H1 (cell line): ENCODE results near the gene ABCB11. TPM values are rescaled to one million over a fixed set of nuclear protein-coding genes. Genes with fewer than 3 reads are reported as not detected.

ENCODE experiments used
- BCL11A ChIP-seq, 2 experiments: IDR thresholded peaks; one replicate each; pipeline ENCODE4 v1.6.1; 2011; ENCODE audit warnings: low read depth in 2 of 2, low read length in 2 of 2, mild to moderate bottlenecking in 2 of 2
- EP300 ChIP-seq, 2 experiments: IDR thresholded peaks; 1 replicate in 1 of 2; 2 replicates in 1 of 2; pipeline ENCODE4 v1.6.1; 2011 to 2012; ENCODE audit warnings: low read depth in 2 of 2, low read length in 2 of 2, mild to moderate bottlenecking in 2 of 2, borderline replicate concordance in 1 of 2, inconsistent platforms in 1 of 2, moderate library complexity in 1 of 2
- KDM4A ChIP-seq: IDR thresholded peaks from one replicate; pipeline ENCODE4 v1.7.1; 2012; ENCODE audit warnings: low read depth, mild to moderate bottlenecking, moderate library complexity, low read length, inconsistent platforms; ENCODE audit not compliant: severe bottlenecking
- MAFK ChIP-seq: IDR thresholded peaks from 2 replicates; pipeline ENCODE4 v1.6.1; 2012; ENCODE audit warnings: low read depth, mild to moderate bottlenecking, improper control_type of control experiment, low read length
- RNF2 ChIP-seq: fragments of 200-900, 300-1000 bp; sonication (generic); IDR thresholded peaks from 2 replicates; pipeline ENCODE4 v1.7.1; 2016; ENCODE audit warnings: borderline replicate concordance, low read depth, mild to moderate bottlenecking, antibody characterized with exemption, low read length; ENCODE audit not compliant: poor library complexity, severe bottlenecking; ENCODE audit errors: missing control alignments
- polyA plus RNA-seq, 7 experiments: library from polyadenylated mRNA; depleted of rRNA in 3 of 7; stranded (reverse) in 5 of 7; unstranded in 2 of 7; fragments of >200 nt in 5 of 7; fragments of 200-250 nt in 2 of 7; gene quantifications; 1 replicate in 5 of 7; 2 replicates in 1 of 7; 4 replicates in 1 of 7; pipeline versions ENCODE4 v1.2.1 to v1.2.3, GENCODE V29; 2011 to 2013; ENCODE audit warnings: missing spikeins in 2 of 7, mixed read lengths in 2 of 7
- total RNA-seq: library from RNA; stranded (reverse); fragmentation: NEBNext Ultra II Directional; extraction: Animal tissue kit (Norgen Biotek cat#: 25700); gene quantifications from 2 replicates; pipeline ENCODE4 v1.2.1, GENCODE V29; 2021
- TF ChIP-seq, protein P1 (sequence below): fragments of 300-600 bp; sonication (generic); IDR thresholded peaks from 2 replicates; pipeline ENCODE4 v1.7.1; 2012; ENCODE audit warnings: low read length, moderate library complexity, mild to moderate bottlenecking, inconsistent platforms; ENCODE audit not compliant: insufficient replicate concordance

ABCB11 gene
- total and polyA plus RNA-seq, 2 of the 8 experiments (the other 6 are each of a cell fraction or from before 2014, with no cell fraction given): not detected

DNA sequence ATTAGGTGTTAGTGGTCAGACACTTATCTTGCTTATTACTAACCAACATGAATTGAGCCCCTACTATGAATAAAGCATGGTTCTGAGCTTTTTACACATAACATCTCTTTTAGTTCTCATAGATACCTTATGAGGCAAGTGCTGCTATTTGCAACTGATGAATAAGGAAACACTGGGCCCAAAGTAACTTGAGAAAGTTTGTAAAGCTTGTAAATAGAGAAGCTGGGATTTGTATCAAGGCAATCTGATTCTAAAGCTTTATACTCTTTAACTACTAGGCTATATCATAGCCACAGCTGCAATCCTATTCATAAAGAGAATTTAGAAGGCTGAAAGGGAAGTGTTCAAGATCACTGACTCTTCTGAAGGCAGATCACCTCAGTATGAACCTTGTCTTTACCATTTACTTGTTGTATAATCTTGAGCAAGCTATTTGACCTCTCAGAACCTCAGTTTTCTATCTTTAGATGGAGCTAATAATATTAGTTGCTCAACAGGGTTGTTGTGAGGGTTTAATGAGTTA, 60.4 kb downstream of the ABCB11 start (continued):
- TF ChIP-seq, protein P1, sequence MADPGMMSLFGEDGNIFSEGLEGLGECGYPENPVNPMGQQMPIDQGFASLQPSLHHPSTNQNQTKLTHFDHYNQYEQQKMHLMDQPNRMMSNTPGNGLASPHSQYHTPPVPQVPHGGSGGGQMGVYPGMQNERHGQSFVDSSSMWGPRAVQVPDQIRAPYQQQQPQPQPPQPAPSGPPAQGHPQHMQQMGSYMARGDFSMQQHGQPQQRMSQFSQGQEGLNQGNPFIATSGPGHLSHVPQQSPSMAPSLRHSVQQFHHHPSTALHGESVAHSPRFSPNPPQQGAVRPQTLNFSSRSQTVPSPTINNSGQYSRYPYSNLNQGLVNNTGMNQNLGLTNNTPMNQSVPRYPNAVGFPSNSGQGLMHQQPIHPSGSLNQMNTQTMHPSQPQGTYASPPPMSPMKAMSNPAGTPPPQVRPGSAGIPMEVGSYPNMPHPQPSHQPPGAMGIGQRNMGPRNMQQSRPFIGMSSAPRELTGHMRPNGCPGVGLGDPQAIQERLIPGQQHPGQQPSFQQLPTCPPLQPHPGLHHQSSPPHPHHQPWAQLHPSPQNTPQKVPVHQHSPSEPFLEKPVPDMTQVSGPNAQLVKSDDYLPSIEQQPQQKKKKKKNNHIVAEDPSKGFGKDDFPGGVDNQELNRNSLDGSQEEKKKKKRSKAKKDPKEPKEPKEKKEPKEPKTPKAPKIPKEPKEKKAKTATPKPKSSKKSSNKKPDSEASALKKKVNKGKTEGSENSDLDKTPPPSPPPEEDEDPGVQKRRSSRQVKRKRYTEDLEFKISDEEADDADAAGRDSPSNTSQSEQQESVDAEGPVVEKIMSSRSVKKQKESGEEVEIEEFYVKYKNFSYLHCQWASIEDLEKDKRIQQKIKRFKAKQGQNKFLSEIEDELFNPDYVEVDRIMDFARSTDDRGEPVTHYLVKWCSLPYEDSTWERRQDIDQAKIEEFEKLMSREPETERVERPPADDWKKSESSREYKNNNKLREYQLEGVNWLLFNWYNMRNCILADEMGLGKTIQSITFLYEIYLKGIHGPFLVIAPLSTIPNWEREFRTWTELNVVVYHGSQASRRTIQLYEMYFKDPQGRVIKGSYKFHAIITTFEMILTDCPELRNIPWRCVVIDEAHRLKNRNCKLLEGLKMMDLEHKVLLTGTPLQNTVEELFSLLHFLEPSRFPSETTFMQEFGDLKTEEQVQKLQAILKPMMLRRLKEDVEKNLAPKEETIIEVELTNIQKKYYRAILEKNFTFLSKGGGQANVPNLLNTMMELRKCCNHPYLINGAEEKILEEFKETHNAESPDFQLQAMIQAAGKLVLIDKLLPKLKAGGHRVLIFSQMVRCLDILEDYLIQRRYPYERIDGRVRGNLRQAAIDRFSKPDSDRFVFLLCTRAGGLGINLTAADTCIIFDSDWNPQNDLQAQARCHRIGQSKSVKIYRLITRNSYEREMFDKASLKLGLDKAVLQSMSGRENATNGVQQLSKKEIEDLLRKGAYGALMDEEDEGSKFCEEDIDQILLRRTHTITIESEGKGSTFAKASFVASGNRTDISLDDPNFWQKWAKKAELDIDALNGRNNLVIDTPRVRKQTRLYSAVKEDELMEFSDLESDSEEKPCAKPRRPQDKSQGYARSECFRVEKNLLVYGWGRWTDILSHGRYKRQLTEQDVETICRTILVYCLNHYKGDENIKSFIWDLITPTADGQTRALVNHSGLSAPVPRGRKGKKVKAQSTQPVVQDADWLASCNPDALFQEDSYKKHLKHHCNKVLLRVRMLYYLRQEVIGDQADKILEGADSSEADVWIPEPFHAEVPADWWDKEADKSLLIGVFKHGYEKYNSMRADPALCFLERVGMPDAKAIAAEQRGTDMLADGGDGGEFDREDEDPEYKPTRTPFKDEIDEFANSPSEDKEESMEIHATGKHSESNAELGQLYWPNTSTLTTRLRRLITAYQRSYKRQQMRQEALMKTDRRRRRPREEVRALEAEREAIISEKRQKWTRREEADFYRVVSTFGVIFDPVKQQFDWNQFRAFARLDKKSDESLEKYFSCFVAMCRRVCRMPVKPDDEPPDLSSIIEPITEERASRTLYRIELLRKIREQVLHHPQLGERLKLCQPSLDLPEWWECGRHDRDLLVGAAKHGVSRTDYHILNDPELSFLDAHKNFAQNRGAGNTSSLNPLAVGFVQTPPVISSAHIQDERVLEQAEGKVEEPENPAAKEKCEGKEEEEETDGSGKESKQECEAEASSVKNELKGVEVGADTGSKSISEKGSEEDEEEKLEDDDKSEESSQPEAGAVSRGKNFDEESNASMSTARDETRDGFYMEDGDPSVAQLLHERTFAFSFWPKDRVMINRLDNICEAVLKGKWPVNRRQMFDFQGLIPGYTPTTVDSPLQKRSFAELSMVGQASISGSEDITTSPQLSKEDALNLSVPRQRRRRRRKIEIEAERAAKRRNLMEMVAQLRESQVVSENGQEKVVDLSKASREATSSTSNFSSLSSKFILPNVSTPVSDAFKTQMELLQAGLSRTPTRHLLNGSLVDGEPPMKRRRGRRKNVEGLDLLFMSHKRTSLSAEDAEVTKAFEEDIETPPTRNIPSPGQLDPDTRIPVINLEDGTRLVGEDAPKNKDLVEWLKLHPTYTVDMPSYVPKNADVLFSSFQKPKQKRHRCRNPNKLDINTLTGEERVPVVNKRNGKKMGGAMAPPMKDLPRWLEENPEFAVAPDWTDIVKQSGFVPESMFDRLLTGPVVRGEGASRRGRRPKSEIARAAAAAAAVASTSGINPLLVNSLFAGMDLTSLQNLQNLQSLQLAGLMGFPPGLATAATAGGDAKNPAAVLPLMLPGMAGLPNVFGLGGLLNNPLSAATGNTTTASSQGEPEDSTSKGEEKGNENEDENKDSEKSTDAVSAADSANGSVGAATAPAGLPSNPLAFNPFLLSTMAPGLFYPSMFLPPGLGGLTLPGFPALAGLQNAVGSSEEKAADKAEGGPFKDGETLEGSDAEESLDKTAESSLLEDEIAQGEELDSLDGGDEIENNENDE: no peak
- no peak for TF ChIP-seq EP300 (IDR thresholded peaks at IDR 0.05; ENCODE audit: borderline replicate concordance in 1 of 2, low read depth in 2 of 2, low read length in 2 of 2)
- no peak for TF ChIP-seq KDM4A
- no peak for TF ChIP-seq BCL11A (IDR thresholded peaks at IDR 0.05; ENCODE audit: low read depth in 2 of 2, low read length in 2 of 2)
- no peak for TF ChIP-seq RNF2
- no peak for TF ChIP-seq MAFK
